ENCODE data around the gene WNK4.

The WNK4 gene

GRCh38 chr17:42784811-42785592 lies 4.6 kb downstream of the WNK4 start:
- no peak overlapping the region for H3K4me3 ChIP-seq (ENCODE audit: low read depth in 1 of 2, low read length in 2 of 2)
- H3K9me3 ChIP-seq (ENCODE audit: control insufficient read depth in 1 of 2, low read length in 2 of 2): no peaks in the 10 kb centered on the region
- no peaks in the 10 kb centered on the region for H3K36me3 ChIP-seq (ENCODE audit: control insufficient read depth in 1 of 2, insufficient read depth in 2 of 2, low read length in 2 of 2)
- H3K27me3 ChIP-seq (ENCODE audit: low read depth, low read length): peaks cover 51% of the 10 kb centered on the region
- H3K4me1 ChIP-seq (ENCODE audit: control insufficient read depth in 1 of 2, insufficient read depth in 2 of 2, low read length in 2 of 2): peaks cover 0 to 35% of the 10 kb centered on the region in 2 donors
- no peak overlapping the region for H3K27ac ChIP-seq (ENCODE audit: low read length)

GRCh38 chr17:42787266-42787665 lies 6.9 kb downstream of the WNK4 start:
- H3K27ac ChIP-seq (ENCODE audit: low read length): no peak overlapping the region
- peaks cover 0 to 20% of the 10 kb centered on the region in 2 donors for H3K4me1 ChIP-seq (ENCODE audit: control insufficient read depth in 1 of 2, insufficient read depth in 2 of 2, low read length in 2 of 2)
- no peaks in the 10 kb centered on the region for H3K9me3 ChIP-seq (ENCODE audit: control insufficient read depth in 1 of 2, low read length in 2 of 2)
- peaks cover 39% of the 10 kb centered on the region for H3K27me3 ChIP-seq (ENCODE audit: low read depth, low read length)
- no peak overlapping the region for H3K4me3 ChIP-seq (ENCODE audit: low read depth in 1 of 2, low read length in 2 of 2)
- no peaks in the 10 kb centered on the region for H3K36me3 ChIP-seq (ENCODE audit: control insufficient read depth in 1 of 2, insufficient read depth in 2 of 2, low read length in 2 of 2)

GRCh38 chr17:42791948-42792347 lies 11.5 kb downstream of the WNK4 start:
- peaks cover 0 to 8% of the 10 kb centered on the region in 2 donors for H3K36me3 ChIP-seq (ENCODE audit: control insufficient read depth in 1 of 2, insufficient read depth in 2 of 2, low read length in 2 of 2)

GRCh38 chr17:42792545-42792944 lies 12.1 kb downstream of the WNK4 start:
- Histone ChIP-seq H3K4me1 (ENCODE audit: control insufficient read depth in 1 of 2, insufficient read depth in 2 of 2, low read length in 2 of 2) (peaks cover 0 to 9% of the 10 kb centered on the region in 2 donors), H3K27ac (ENCODE audit: low read length) (no peak overlapping the region), H3K27me3 (ENCODE audit: low read depth, low read length) (no peaks in the 10 kb centered on the region), H3K36me3 (ENCODE audit: control insufficient read depth in 1 of 2, insufficient read depth in 2 of 2, low read length in 2 of 2) (peaks cover 0 to 8% of the 10 kb centered on the region in 2 donors), H3K4me3 (ENCODE audit: low read depth in 1 of 2, low read length in 2 of 2) (no peak overlapping the region), H3K9me3 (ENCODE audit: control insufficient read depth in 1 of 2, low read length in 2 of 2) (no peaks in the 10 kb centered on the region)

More at GRCh38 chr17:42791948-42792347, 11.5 kb downstream of the WNK4 start:
- Histone ChIP-seq H3K9me3 (ENCODE audit: control insufficient read depth in 1 of 2, low read length in 2 of 2) (no peaks in the 10 kb centered on the region), H3K4me3 (ENCODE audit: low read depth in 1 of 2, low read length in 2 of 2) (no peak overlapping the region), H3K27me3 (ENCODE audit: low read depth, low read length) (no peaks in the 10 kb centered on the region), H3K4me1 (ENCODE audit: control insufficient read depth in 1 of 2, insufficient read depth in 2 of 2, low read length in 2 of 2) (peaks cover 0 to 3% of the 10 kb centered on the region in 2 donors), H3K27ac (ENCODE audit: low read length) (no peak overlapping the region)

GRCh38 chr17:42795061-42795460 lies 14.7 kb downstream of the WNK4 start:
- Histone ChIP-seq H3K36me3 (ENCODE audit: control insufficient read depth in 1 of 2, insufficient read depth in 2 of 2, low read length in 2 of 2) (peaks cover 0 to 8% of the 10 kb centered on the region in 2 donors), H3K9me3 (ENCODE audit: control insufficient read depth in 1 of 2, low read length in 2 of 2) (no peaks in the 10 kb centered on the region), H3K27ac (ENCODE audit: low read length) (no peak overlapping the region), H3K4me3 (ENCODE audit: low read depth in 1 of 2, low read length in 2 of 2) (no peak overlapping the region), H3K27me3 (ENCODE audit: low read depth, low read length) (no peaks in the 10 kb centered on the region), H3K4me1 (ENCODE audit: control insufficient read depth in 1 of 2, insufficient read depth in 2 of 2, low read length in 2 of 2) (peaks cover 4 to 14% of the 10 kb centered on the region in 2 donors)

- Histone ChIP-seq H3K27ac (ENCODE audit: low read length) (no peak overlapping the region), H3K9me3 (ENCODE audit: control insufficient read depth in 1 of 2, low read length in 2 of 2) (no peaks in the 10 kb centered on the region), H3K36me3 (ENCODE audit: control insufficient read depth in 1 of 2, insufficient read depth in 2 of 2, low read length in 2 of 2) (peaks cover 0 to 8% of the 10 kb centered on the region in 2 donors)
Measured at GRCh38 chr17:42795465-42795864, 15.1 kb downstream of the WNK4 start.

GRCh38 chr17:42796066-42796758 lies 15.8 kb downstream of the WNK4 start:
- Histone ChIP-seq H3K27ac (ENCODE audit: low read length) (peak overlapping the region; percentile 93), H3K4me1 (ENCODE audit: control insufficient read depth in 1 of 2, insufficient read depth in 2 of 2, low read length in 2 of 2) (peaks cover 4 to 14% of the 10 kb centered on the region in 2 donors), H3K27me3 (ENCODE audit: low read depth, low read length) (no peaks in the 10 kb centered on the region), H3K9me3 (ENCODE audit: control insufficient read depth in 1 of 2, low read length in 2 of 2) (no peaks in the 10 kb centered on the region), H3K4me3 (ENCODE audit: low read depth in 1 of 2, low read length in 2 of 2) (no peak overlapping the region), H3K36me3 (ENCODE audit: control insufficient read depth in 1 of 2, insufficient read depth in 2 of 2, low read length in 2 of 2) (peaks cover 0 to 8% of the 10 kb centered on the region in 2 donors)

More at GRCh38 chr17:42795465-42795864, 15.1 kb downstream of the WNK4 start:
- Histone ChIP-seq H3K4me1 (ENCODE audit: control insufficient read depth in 1 of 2, insufficient read depth in 2 of 2, low read length in 2 of 2) (peaks cover 4 to 14% of the 10 kb centered on the region in 2 donors), H3K4me3 (ENCODE audit: low read depth in 1 of 2, low read length in 2 of 2) (no peak overlapping the region), H3K27me3 (ENCODE audit: low read depth, low read length) (no peaks in the 10 kb centered on the region)

- peak overlapping the region; percentile 93 for H3K27ac ChIP-seq (ENCODE audit: low read length)
- H3K9me3 ChIP-seq (ENCODE audit: control insufficient read depth in 1 of 2, low read length in 2 of 2): no peaks in the 10 kb centered on the region
- H3K27me3 ChIP-seq (ENCODE audit: low read depth, low read length): no peaks in the 10 kb centered on the region
- peak overlapping the region; percentile 91 to 93 for H3K4me3 ChIP-seq (ENCODE audit: low read depth in 1 of 2, low read length in 2 of 2)
- peaks cover 0 to 8% of the 10 kb centered on the region in 2 donors for H3K36me3 ChIP-seq (ENCODE audit: control insufficient read depth in 1 of 2, insufficient read depth in 2 of 2, low read length in 2 of 2)
- H3K4me1 ChIP-seq (ENCODE audit: control insufficient read depth in 1 of 2, insufficient read depth in 2 of 2, low read length in 2 of 2): peaks cover 4 to 14% of the 10 kb centered on the region in 2 donors
Measured at GRCh38 chr17:42797067-42798007, 16.9 kb downstream of the WNK4 start.

GRCh38 chr17:42798011-42798382 lies 17.6 kb downstream of the WNK4 start:
- H3K27ac ChIP-seq (ENCODE audit: low read length): peak overlapping the region; percentile 93
- peak overlapping the region; percentile 91 to 93 for H3K4me3 ChIP-seq (ENCODE audit: low read depth in 1 of 2, low read length in 2 of 2)
- peaks cover 0 to 8% of the 10 kb centered on the region in 2 donors for H3K36me3 ChIP-seq (ENCODE audit: control insufficient read depth in 1 of 2, insufficient read depth in 2 of 2, low read length in 2 of 2)
- no peaks in the 10 kb centered on the region for H3K27me3 ChIP-seq (ENCODE audit: low read depth, low read length)
- peaks cover 4 to 14% of the 10 kb centered on the region in 2 donors for H3K4me1 ChIP-seq (ENCODE audit: control insufficient read depth in 1 of 2, insufficient read depth in 2 of 2, low read length in 2 of 2)
- H3K9me3 ChIP-seq (ENCODE audit: control insufficient read depth in 1 of 2, low read length in 2 of 2): no peaks in the 10 kb centered on the region

- H3K4me3 ChIP-seq (ENCODE audit: low read depth in 1 of 2, low read length in 2 of 2): peak within 1 kb of the TSS; percentile 91 to 93
- H3K27ac ChIP-seq (ENCODE audit: low read length): peak within 1 kb of the TSS; percentile 93
- H3K27me3 ChIP-seq (ENCODE audit: low read depth, low read length): no peaks in the 10 kb centered on the region
- H3K4me1 ChIP-seq (ENCODE audit: control insufficient read depth in 1 of 2, insufficient read depth in 2 of 2, low read length in 2 of 2): peaks cover 4 to 14% of the 10 kb centered on the region in 2 donors
- peaks cover 0 to 8% of the 10 kb centered on the region in 2 donors for H3K36me3 ChIP-seq (ENCODE audit: control insufficient read depth in 1 of 2, insufficient read depth in 2 of 2, low read length in 2 of 2)
- no peaks in the 10 kb centered on the region for H3K9me3 ChIP-seq (ENCODE audit: control insufficient read depth in 1 of 2, low read length in 2 of 2)
Measured at GRCh38 chr17:42798383-42799380, 18.3 kb downstream of the WNK4 start, which contains the start of the genes CNTD1 and COA3. Gene CNTD1 (plus strand): TSS chr17:42798861. CDS start chr17:42799068, 207 bp downstream. Gene COA3 (minus strand): TSS chr17:42798704. CDS start chr17:42798681, 23 bp downstream.
